NCI-H69 (cell line): ENCODE data around the gene C10orf90.
"Not testable (repeated sequence)": the region's sequence is repeated elsewhere in the genome, so short reads cannot be mapped to it uniquely, and the experiment has no call there.

ENCODE experiments used
- DNase-seq: peaks from one replicate; lab custom pipeline; 2025; lab: John Stamatoyannopoulos, UW

The C10orf90 gene

GRCh38 chr10:126581648-126582046, 88.8 kb downstream of the C10orf90 start:
- no peak for DNase-seq

GRCh38 chr10:126580873-126581647, 89.4 kb downstream of the C10orf90 start:
- DNase-seq, result no peak

- DNase-seq, result no peak
These were observed 94.2 kb downstream of the C10orf90 start for GRCh38 chr10:126576336-126576735.

GRCh38 chr10:126570621-126571602, 99.6 kb downstream of the C10orf90 start:
- no peak for DNase-seq

- no peak for DNase-seq
These were observed 100.3 kb downstream of the C10orf90 start for GRCh38 chr10:126570245-126570570.

GRCh38 chr10:126569513-126570244, 100.8 kb downstream of the C10orf90 start:
- no peak for DNase-seq

- no peak for DNase-seq
These were observed 101.6 kb downstream of the C10orf90 start for GRCh38 chr10:126568809-126569385.

- DNase-seq, result no peak
These were observed 104.6 kb downstream of the C10orf90 start for GRCh38 chr10:126565871-126566270.

- DNase-seq, result no peak
These were observed 105.1 kb downstream of the C10orf90 start for GRCh38 chr10:126565441-126565840.

- no peak for DNase-seq
These were observed 106.1 kb downstream of the C10orf90 start for GRCh38 chr10:126564326-126564888.

- no peak for DNase-seq
These were observed 107.1 kb downstream of the C10orf90 start for GRCh38 chr10:126563361-126563760.

- DNase-seq, result no peak
These were observed 108.4 kb downstream of the C10orf90 start for GRCh38 chr10:126561921-126562680.

GRCh38 chr10:126561294-126561920, 109.1 kb downstream of the C10orf90 start:
- no peak for DNase-seq

GRCh38 chr10:126558881-126559280, 111.6 kb downstream of the C10orf90 start:
- DNase-seq, result no peak

GRCh38 chr10:126551202-126551601, 119.3 kb downstream of the C10orf90 start:
- no peak for DNase-seq

GRCh38 chr10:126550586-126550985, 119.9 kb downstream of the C10orf90 start:
- DNase-seq, result not testable (repeated sequence)

- DNase-seq, result no peak
These were observed 121.1 kb downstream of the C10orf90 start for GRCh38 chr10:126549344-126549743.

GRCh38 chr10:126544565-126544964, 125.9 kb downstream of the C10orf90 start:
- no peak for DNase-seq

GRCh38 chr10:126538439-126539135, 131.9 kb downstream of the C10orf90 start:
- DNase-seq, result no peak

- DNase-seq, result no peak
These were observed 133.8 kb downstream of the C10orf90 start for GRCh38 chr10:126536656-126537055.
